NCI-H2196 (cell line): ENCODE results near the gene RACK1.

ENCODE experiments used
- DNase-seq: peaks from one replicate; lab custom pipeline; 2025; ENCODE audit not compliant: unreplicated experiment; lab: John Stamatoyannopoulos, UW

Gene RACK1

DNA sequence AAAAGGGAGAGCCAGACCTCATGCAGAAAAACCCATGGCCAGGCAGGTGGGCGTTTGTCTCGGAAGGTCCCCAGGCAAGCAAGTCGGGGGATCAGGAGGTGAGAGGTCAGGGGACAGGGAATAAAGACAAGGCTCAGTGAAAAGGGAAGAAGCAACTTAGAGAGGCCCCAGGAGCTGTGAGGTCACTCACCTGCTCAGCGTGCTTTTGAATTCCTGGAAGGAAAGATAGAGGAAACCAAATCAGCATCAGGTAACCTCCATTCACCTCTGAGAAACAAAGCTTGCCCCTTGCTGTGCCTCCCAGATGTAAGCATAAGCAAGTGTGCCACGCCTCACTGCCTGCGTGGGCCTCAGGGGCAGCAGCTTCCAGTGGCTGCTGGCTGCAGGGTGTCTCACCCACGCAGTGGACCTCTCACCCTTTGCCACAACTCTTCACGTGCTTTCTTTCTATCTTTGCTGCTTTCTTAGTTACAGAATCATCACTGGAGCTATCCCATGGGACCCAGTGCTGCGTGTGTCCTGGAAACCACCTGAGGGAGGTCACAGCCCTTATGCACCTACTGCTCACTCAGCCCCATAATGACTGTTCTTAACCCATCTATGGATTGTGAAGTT lies 44.7 kb downstream of the RACK1 start:
- no peak for DNase-seq

DNA sequence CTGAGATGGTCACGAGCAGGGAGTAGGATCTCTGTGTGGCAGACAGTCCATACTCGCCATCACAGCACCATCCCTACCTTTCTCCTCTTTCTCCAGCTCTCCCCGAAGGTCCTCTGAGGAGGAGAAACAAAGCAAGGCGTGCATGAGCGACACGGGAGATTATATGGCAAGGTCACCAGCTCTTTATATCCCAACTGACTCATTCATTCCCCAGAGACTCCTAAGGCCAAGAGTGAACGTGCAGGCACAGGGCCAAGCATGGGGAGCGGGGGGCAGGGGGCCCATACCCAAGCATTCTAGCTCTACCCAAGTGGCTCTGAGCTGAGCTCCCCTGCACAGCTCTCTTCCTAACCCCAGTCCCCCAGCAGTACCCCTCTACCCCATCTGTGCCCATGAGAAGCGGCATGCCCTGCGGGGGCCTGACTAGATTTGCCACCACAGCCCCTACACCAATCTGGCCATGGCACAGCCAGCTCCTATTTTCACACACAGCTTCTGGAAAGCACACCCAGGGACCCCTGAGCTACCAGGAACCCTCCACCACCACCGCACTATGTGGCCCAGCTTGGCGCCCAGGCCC lies 45.5 kb downstream of the RACK1 start:
- no peak for DNase-seq

DNA sequence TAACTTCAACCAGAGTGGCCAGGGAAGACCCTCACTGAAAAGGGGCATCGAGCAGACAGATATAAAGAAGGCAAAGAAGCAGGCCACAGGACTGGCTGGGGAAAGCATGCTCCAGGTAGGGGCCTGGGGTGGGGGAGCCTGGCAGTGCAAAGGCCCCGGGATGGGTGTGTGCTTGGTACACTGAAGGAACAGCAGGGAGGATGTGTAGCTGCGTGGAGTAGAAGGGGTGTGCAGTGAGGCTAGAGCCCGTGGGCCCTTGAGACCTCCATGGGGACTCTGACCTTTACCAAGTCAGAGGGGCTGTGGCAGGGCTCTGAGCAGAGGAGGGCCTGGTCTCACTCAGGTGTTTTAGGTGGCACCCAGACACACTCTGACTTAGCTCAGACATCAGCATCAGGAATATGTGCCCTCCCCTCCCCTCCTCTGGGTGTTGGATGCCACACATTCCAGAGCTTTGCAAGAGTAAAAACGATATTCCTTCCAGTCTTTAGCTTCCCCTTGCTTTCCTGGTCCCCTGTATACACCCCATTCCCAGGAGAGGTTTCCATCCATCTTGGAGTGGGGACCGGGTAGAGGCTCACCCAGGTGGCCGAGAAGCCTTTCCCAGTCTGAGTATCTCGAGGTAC lies 46.3 kb downstream of the RACK1 start:
- DNase-seq, result no peak

DNA sequence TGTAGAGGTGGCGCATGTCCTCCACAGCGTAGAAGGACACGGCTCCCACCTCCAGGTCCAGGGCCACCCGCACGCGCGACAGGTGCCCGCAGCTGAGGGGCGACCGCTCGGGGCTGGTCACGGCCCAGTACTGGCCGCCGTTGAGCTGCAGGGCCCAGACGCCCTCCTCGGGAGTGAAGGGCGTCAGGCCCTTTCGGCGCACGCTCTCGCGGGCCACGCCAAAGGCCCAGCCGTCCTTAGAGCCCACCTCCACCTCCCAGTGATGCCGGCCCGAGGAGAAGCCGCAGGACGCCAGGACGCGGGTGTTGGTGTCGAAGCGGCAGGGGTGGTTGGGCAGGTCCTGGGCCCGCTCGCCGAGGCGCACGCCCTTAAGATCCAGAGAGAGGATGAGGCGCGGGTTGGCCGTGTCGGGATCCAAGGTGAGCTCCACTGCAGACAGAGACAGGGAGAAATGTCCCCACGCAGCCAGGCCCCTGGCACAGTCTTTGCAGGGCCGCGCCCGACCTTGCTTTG lies 48.4 kb downstream of the RACK1 start:
- DNase-seq, result no peak

DNA sequence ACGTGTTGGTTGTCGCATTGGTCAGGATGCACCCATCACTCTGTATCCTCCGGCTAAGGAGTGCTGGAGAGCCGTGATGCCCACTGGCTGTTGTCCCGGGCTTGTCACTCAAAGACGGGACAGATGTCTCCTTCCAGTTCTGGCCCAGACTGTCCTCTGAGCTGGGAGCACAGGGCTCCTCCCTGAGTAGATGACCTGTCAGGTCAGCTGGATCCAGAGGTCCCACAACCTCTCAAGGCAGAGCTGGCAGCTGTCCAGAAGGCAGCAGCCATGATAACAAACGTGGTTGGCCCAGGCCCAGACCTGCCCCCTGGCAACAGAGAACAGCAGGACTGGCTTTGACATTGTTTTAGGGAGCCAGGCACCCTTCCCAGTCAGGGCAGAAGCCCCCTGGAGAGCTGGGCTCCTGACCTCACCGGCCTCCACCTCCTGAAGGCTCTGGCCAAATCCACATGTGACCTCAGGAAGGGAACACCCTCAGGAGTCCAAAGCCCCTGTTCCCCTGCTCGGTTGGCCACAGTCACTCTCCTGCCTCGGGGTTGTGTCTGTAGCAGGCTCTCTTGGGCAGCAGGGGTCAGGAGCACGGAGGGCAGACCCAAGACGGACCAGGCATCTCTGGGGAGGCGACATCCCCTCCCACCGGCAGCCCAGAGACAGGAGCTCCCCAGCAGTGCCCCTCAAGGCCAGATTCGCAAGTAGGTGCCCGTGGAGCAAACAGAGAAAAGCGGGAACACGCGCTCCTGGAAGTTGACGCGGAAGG lies 49.0 kb downstream of the RACK1 start:
- no peak for DNase-seq

DNA sequence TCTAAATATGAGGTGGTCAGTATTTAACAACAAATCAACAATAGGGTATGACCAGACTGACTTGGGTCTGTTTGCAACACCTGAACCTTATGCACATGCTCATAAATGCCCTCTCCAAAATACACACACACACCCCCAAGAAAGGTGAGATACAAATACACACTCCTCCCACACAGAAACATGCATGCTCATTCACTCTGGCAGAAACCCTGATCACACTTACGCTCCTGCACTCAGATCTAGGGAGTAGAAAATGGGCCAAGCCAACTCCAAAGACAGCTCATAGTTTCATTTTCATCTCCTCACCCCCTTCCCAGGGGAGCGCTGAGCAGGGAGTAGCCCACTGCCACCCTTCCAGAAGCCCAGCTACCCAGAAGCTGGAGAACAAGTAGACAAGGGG lies 50.0 kb downstream of the RACK1 start:
- DNase-seq, result no peak

DNA sequence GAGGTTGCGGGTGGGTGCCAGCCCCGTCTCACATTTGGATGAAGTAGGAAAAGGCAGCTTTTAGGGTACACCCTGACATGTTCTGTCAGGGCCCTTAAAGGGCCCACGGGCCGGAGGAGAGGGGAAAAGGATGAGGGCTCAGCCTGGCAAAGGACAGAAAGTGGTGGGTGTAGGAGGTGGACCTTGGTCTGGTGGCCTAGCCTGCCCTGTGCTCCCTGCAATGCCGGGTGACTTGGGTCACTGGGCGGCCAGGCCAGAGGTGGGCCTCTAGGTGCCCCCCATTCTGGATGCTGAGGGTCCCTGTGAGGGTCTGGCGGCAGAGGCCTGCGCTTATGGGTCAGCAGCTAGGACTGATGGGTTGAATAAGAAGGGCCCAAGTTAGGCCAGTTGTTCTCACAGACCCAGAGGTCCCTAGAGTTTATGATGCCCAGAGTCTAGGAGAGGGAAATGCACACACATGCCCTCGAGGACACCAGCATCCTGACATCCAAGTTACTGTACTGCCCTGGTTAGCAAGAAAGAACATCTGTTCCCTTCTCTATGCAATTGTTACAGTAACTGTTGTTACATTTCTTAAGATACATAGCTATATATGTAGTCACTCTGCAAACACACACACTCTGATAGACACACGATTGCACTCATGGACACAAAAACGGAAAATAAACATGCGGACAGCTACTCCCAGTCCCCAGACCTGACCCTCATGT lies 51.2 kb downstream of the RACK1 start:
- no peak for DNase-seq

DNA sequence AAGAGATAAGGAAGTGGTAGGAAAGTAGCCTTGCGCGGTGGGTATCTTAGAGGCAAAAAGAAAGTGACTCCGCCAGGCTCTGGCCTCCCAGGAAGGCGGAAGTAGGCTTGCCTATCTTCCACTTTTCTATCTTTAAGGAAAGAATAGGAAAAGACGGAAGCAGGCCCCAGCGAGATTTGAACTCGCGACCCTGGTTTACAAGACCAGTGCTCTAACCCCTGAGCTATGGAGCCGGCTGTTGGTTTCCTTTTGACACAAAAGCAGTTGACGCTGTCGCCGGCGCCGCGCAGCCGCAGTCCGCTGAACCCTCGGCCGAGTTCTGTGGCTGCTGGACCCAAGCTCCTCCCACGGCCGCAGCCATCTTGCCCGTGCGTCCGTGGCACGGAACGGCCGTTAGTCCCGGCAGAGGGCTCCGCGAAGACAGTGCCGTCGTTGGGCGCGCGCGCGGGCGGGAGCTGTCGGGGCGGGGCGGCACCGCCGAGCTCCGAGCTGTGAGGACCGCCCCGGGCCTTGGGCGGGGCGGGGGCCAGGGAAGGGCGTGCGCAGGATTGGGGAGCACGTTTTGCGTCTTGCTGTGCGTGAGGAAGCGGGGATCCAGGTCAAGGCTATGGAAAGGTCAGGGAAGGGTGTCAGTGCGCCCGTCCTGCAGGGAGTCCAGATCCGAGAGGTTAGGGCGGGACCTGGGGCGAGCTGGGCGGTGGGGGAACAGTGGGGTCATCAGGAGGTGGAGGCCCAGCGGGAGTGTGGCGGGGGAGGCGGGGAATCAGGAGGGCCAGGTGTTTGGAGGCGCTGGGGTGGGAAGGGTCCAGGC lies 52.0 kb downstream of the RACK1 start:
- no peak for DNase-seq

DNA sequence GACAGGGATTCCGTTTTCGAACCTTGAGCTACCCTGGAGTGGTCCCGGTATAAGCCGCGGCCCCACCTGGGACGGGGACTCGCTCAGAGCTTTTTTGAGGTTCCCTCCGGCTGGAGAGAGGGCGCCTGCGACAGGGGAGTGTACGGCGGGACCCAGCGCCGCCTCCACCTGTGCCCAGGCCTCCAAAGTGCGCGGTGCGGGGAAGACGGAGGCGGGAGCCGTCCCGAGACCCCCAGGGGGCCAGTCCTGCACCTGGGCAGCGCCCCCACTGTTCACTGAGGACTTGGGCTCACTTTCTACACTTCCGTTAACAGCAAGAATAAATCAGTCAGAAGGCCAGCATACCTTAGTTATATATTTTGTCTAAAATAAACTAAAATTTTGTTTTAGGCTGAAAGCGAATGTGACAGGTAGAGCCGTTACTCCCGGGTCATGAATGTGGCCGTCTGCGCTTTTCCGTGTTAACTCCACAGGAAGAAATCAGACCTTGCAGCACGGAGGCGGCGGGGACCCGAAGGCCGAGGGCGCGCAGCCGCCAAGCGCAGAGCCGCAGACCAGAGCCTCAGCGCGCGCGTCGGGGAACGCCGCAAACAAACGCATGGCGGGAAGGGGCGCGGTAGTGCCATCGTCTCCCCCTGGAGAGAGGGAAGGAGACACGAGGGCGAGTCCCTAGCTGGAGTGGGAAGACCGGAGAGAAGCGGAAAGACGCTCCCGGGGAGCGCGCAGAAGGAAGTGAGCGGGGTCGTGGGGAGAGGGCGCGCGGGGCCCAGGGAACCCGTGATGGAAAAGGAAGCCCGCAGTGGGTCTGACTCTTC lies 52.8 kb downstream of the RACK1 start:
- no peak for DNase-seq

DNA sequence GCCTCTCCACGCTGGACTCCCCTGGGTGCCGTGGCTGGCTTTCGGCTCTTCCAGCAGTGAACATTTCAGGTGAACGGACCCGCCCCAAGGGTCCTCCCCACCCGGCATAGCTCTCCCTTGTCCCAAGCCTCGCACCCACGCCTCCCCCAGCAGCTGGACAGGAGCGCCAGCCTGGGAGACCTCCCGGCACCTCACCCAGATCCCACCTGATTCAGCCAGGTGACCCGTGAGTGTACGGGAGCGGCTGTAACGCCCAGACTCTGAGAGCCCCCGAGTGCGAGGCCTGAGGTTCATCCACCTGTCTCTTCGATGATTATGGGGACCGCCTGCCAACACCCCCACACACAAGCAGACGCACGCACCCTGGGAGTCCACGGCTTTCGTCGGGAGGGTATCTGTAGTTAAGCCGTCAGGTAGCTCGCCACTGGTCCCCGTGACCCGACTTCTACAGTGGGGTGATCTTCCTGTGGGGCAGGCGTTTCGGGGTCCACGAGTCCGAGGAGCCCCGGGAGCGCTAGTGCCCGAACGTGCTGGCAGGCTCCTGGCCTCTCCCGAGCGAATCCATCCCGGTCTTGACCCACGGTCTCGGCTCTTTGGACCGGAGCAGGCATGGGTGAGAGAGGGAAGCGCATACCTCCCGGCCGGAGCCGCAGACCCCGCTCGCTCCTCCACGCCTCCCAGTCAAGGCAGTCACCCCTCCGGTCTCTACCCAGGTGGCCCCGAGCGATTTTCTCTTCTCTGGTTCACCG lies 53.6 kb downstream of the RACK1 start:
- no peak for DNase-seq

DNA sequence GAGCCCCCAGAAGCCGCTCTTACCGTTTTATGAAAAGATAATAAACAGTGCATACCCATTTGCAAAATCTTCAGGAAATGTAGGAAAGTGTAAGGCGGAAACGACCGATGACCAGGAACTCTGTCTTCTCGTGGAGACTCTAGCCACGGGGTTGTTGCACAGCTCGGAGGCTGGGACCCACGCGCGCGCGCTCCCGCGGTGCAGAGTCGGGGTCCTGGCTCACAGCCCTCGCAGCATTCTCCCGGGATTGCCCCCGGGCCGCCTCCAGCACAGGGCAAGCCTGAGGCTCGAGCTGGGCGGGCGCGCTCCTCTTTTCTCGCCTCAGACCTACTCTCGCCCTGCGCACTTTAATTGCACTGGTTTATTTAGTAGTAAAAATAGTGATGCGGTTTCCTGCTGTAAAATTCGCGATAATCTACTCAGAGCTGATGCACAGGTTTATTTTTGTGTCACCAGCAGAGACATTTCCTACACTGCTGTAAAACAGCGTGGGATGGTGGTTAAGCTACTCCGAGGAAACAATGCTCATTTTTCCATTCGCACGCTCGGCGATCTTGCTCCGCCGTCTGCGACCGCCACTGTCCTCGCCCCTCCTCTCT lies 54.2 kb downstream of the RACK1 start:
- DNase-seq, result no peak

DNA sequence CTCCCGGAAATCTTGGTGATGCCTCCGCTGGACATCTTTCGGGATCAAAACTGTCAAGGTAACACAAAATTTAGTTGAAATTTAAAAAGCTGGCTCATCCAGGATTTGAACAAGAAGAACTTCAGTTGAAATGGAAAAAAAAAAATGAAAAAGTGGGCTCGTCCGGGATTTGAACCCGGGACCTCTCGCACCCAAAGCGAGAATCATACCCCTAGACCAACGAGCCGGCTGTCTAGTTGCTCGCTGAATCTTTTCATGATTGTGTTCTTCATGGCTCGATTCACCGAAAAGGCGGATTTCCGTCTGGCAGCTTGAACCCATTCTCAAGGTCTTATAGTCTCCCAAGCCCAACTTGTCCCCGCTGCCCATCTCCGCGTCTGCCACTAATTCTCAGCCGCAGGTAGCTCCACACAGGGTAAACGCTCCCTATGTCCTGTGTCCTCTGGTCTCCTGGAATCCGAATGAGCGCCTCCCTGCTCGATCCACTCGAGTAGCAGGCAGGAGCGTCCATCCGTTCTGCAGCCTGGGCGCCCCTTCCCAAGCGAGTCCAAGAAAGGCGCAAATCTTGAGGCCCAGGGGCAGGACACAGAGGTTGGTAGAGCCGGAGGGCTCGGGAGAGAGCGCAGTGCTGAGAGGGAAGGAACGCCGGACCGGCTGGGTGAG lies 54.9 kb downstream of the RACK1 start:
- DNase-seq, result no peak

DNA sequence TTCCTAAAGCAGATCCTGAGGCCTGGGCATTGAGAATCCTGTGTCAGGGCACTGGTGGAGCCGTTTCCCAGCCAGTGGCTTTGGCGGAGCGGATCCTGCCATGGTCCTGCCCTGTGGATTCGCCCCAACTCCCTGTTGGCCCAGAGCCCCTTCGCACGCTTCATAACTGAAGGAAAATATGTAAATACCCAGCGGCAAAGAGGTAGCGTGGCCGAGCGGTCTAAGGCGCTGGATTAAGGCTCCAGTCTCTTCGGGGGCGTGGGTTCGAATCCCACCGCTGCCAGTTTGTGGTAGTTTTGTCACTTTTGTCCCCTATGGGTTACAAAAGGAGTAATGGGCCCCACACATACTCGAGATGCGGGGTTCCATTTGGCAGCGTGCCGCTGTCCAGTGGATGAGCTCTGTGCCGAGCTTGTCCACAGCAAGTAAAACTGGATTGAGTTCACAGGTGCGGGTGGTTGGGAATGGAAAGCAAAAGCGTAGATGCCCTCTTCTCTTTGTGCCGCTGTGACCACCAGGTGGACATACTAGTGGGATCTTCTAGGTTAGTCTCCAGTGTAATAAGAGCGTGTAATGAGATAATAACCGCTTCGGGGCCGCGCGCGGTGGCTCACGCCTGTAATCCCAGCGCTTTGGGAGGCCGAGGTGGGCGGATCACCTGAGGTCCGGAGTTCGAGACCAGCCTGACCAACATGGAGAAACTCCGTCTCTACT lies 56.0 kb downstream of the RACK1 start:
- DNase-seq, result no peak

DNA sequence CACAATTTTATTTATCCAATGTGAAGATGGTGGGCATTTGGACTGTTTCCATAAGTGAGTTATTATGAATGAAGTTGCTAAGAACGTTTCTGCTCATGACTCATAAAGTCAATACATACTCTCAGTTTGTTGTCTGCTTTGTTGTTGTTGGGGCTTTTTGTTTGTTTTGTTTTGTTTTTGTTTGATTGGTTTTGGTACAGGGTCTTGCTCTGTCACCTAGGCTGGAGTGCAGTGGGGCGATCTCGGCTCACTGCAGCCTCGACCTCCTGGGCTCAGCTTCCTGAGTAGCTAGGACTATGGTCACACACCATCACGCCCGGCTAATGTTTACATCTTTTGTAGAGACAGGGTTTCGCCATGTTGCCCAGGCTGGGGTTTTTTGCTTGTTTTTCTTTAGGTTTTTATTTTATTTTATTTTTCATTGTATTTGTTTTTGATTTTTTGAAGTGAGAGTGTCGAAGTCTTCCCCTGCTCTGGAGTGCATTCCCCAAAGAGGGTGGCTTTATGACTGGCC lies 56.7 kb downstream of the RACK1 start:
- DNase-seq, result no peak
